Caco-2 (cell line): ENCODE results near the gene IKZF4. TPM values are rescaled to one million over a fixed set of nuclear protein-coding genes. Genes with fewer than 3 reads are reported as not detected.

Experiments
- BruUV-seq: library from RNA; stranded (reverse); fragments of 400-500 nt; replicated peaks from 2 replicates; lab custom pipeline; 2021; lab: Mats Ljungman, UMichigan
- CTCF ChIA-PET: fragments of 300-600 bp; sonication (Branson Sonifier 250); formaldehyde crosslinking; loops from one replicate; lab custom pipeline; 2022; ENCODE audit warnings: antibody characterized with exemption; lab: Charles Lee
- POLR2A ChIA-PET: fragments of 300-600 bp; sonication (Branson Sonifier 250); formaldehyde crosslinking; loops from one replicate; lab custom pipeline; 2022; ENCODE audit warnings: antibody characterized with exemption; lab: Charles Lee
- DNase-seq, 2 experiments: peaks; one replicate each; pipeline versions ENCODE4 v3.0.0 to v3.0.0-alpha.2; 2020 to 2022
- H3K27me3 ChIP-seq: replicated peaks from 2 replicates; pipeline ENCODE4 v1.6.0; 2011; ENCODE audit warnings: low read length; ENCODE audit not compliant: control insufficient read depth, insufficient read depth
- H3K36me3 ChIP-seq: 2 replicates; pipeline ENCODE4 v1.5.1; 2011; ENCODE audit warnings: low read length; ENCODE audit not compliant: control insufficient read depth, insufficient read depth
- H3K4me1 ChIP-seq: fragments of 250-450 bp; sonication (Bioruptor Pico); 2 replicates; pipeline ENCODE4 v1.5.1; 2020; ENCODE audit warnings: mild to moderate bottlenecking
- H3K4me3 ChIP-seq: 2 replicates; pipeline ENCODE4 v1.5.1; 2011; ENCODE audit warnings: low read depth, mild to moderate bottlenecking, control low read depth, low read length
- H3K9me3 ChIP-seq: fragments of 250-450 bp; sonication (Bioruptor Pico); 2 replicates; pipeline ENCODE4 v1.5.1; 2020; ENCODE audit warnings: mild to moderate bottlenecking, moderate library complexity
- H3K27ac Mint-ChIP-seq: one replicate; pipeline ENCODE4 v1.8.0; 2022; ENCODE audit warnings: mixed read lengths; ENCODE audit not compliant: unreplicated experiment
- H3K27me3 Mint-ChIP-seq: one replicate; pipeline ENCODE4 v1.8.0; 2022; ENCODE audit warnings: mixed read lengths; ENCODE audit not compliant: insufficient read depth, unreplicated experiment
- H3K36me3 Mint-ChIP-seq: one replicate; pipeline ENCODE4 v1.8.0; 2022; ENCODE audit warnings: mild to moderate bottlenecking, mixed read lengths; ENCODE audit not compliant: insufficient read depth, unreplicated experiment
- H3K4me1 Mint-ChIP-seq: one replicate; pipeline ENCODE4 v1.8.0; 2022; ENCODE audit warnings: low read depth, mixed read lengths; ENCODE audit not compliant: unreplicated experiment
- H3K4me3 Mint-ChIP-seq: one replicate; pipeline ENCODE4 v1.8.0; 2022; ENCODE audit warnings: mild to moderate bottlenecking, moderate library complexity, mixed read lengths; ENCODE audit not compliant: unreplicated experiment
- H3K9me3 Mint-ChIP-seq: one replicate; pipeline ENCODE4 v1.8.0; 2022; ENCODE audit warnings: mixed read lengths; ENCODE audit not compliant: unreplicated experiment
- CTCF ChIP-seq, 2 experiments: fragments of 200-600 bp in 1 of 2; IDR thresholded peaks; 1 replicate in 1 of 2; 2 replicates in 1 of 2; pipeline versions ENCODE4 v1.5.1 to v1.8.0; 2011 to 2022; ENCODE audit warnings: antibody characterized with exemption in 1 of 2, control low read depth in 1 of 2, inconsistent platforms in 1 of 2, low read depth in 1 of 2, low read length in 1 of 2, mild to moderate bottlenecking in 1 of 2, moderate library complexity in 1 of 2; ENCODE audit not compliant: insufficient read depth in 1 of 2, severe bottlenecking in 1 of 2, unreplicated experiment in 1 of 2
- intact Hi-C: fragments of 100-400 bp; cut with micrococcal nuclease; formaldehyde crosslinking; loops from one replicate; pipeline ENCODE4 v1.10.0; 2022; ENCODE audit not compliant: unreplicated experiment
- total RNA-seq: library from RNA; stranded (reverse); gene quantifications from 2 replicates; pipeline ENCODE4 v1.2.3, GENCODE V29; 2022

The IKZF4 gene
- total RNA-seq, 1 experiment from 2014 or later: 15.7 TPM

GRCh38 chr12:56082967-56083366 is 62.1 kb downstream of the IKZF4 start:
- H3K9me3 ChIP-seq: no peaks in the 10 kb centered on the region
- no peak for DNase-seq
- Mint-ChIP-seq H3K27ac (no peak overlapping the region), H3K36me3 (peaks cover 81% of the 10 kb centered on the region), H3K9me3 (no peaks in the 10 kb centered on the region), H3K27me3 (no peaks in the 10 kb centered on the region), H3K4me1 (peaks cover 22% of the 10 kb centered on the region), H3K4me3 (peak overlapping the region; percentile 89)
- peaks cover 24% of the 10 kb centered on the region for H3K4me1 ChIP-seq
- no peak for TF ChIP-seq CTCF (IDR thresholded peaks at IDR 0.05; ENCODE audit: insufficient read depth in 1 of 2, low read depth in 1 of 2, low read length in 1 of 2, severe bottlenecking in 1 of 2, unreplicated experiment in 1 of 2)
- peaks cover 18% of the 10 kb centered on the region for H3K36me3 ChIP-seq
- peak overlapping the region; percentile 74; the same call in 1 of the 2 replicates for H3K4me3 ChIP-seq
- no TSS peak for BruUV-seq
- intact Hi-C loops: no loop called here
- ChIA-PET CTCF (interaction anchor here (3.2 kb wide), 1 partner anchor 21 kb away, joined by 12 read pairs; the partner anchor contains the start of gene PA2G4), POLR2A (no interaction called here)
- no peaks in the 10 kb centered on the region for H3K27me3 ChIP-seq

- Histone ChIP-seq H3K9me3 (no peaks in the 10 kb centered on the region), H3K27me3 (no peaks in the 10 kb centered on the region), H3K4me3 (no peak overlapping the region), H3K4me1 (peaks cover 20% of the 10 kb centered on the region), H3K36me3 (peaks cover 19% of the 10 kb centered on the region)
- Mint-ChIP-seq H3K4me1 (peaks cover 22% of the 10 kb centered on the region), H3K36me3 (peaks cover 85% of the 10 kb centered on the region), H3K27me3 (no peaks in the 10 kb centered on the region), H3K4me3 (no peak overlapping the region), H3K9me3 (no peaks in the 10 kb centered on the region), H3K27ac (no peak overlapping the region)
- DNase-seq: peak in 1 of 2 experiments; percentile 44
- POLR2A ChIA-PET: no interaction called here
- intact Hi-C loops: no loop called here
- BruUV-seq: no TSS peak
- CTCF ChIA-PET: interaction anchor here (0.6 to 2.0 kb wide), 6 partner anchors 19 to 111 kb away, joined by 3 to 6 read pairs (median 4); partner anchors contain the start of genes PA2G4, RAB5B and SMARCC2
- peak in 1 of 2 experiments; percentile 14 for TF ChIP-seq CTCF (IDR thresholded peaks at IDR 0.05; ENCODE audit: insufficient read depth in 1 of 2, low read depth in 1 of 2, low read length in 1 of 2, severe bottlenecking in 1 of 2, unreplicated experiment in 1 of 2)
Measured at GRCh38 chr12:56084958-56085543, 64.2 kb downstream of the IKZF4 start.

GRCh38 chr12:56086096-56086495 is 65.3 kb downstream of the IKZF4 start:
- intact Hi-C loops: no loop called here
- Mint-ChIP-seq H3K27me3 (no peaks in the 10 kb centered on the region), H3K4me1 (peaks cover 22% of the 10 kb centered on the region), H3K27ac (peak overlapping the region; percentile 57), H3K36me3 (peaks cover 83% of the 10 kb centered on the region), H3K4me3 (peak overlapping the region; percentile 37), H3K9me3 (no peaks in the 10 kb centered on the region)
- TF ChIP-seq CTCF (IDR thresholded peaks at IDR 0.05; ENCODE audit: insufficient read depth in 1 of 2, low read depth in 1 of 2, low read length in 1 of 2, severe bottlenecking in 1 of 2, unreplicated experiment in 1 of 2): no peak
- no TSS peak for BruUV-seq
- ChIA-PET CTCF (interaction anchor here (0.6 to 2.0 kb wide), 5 partner anchors 8 to 41 kb away, joined by 3 to 6 read pairs (median 4); partner anchors contain the start of gene PA2G4), POLR2A (interaction anchor here (0.6 to 0.7 kb wide), 2 partner anchors 1282 to 1391 kb away, joined by 3 to 4 read pairs; no protein-coding TSS in a partner anchor)
- H3K27me3 ChIP-seq: no peaks in the 10 kb centered on the region
- no peaks in the 10 kb centered on the region for H3K9me3 ChIP-seq
- peak; percentile 64 to 70 for DNase-seq
- H3K4me1 ChIP-seq: peaks cover 17% of the 10 kb centered on the region
- H3K36me3 ChIP-seq: peaks cover 19% of the 10 kb centered on the region
- H3K4me3 ChIP-seq: no peak overlapping the region
